Measurements from ENCODE around the gene CDCP2.

Gene CDCP2

DNA sequence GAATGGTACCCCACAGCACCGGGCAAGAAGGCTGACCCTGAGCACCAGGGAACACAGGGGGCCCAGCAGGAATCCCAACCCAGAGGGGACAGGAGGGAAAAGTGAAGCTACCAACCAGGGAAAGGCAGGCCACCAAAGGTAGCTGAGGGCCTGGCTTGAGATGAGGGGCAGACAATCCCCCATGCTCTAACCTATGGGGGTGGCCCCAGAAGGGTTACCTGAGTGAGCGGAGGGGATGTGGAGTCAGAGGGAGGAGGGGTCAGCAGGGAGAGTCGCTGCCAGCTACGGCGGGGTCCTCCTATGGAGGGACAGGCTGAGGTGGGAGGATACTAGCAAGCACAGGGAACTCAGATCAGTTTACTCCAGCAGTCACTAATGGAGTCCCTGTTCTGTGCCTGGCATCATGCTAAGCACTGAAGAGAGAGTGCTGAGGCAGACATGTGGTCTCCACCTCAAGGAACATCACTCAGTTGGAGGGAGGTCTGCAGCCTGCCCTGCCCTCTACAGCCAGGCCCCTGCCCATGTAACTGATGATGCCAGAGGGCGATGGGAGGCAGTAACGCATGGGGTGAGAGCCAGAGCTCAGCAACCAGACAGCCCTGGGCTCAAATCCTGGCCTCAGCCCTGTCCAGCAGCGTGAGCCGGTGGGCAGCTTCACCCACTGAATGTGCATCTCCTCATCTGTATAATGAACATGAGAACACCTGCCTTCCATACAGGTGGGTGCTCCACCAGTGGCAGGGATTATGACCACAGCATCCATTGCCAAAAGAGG, 25.7 kb upstream of the CDCP2 start:
- Histone ChIP-seq H2AFZ (ENCODE audit: low read length, unreplicated experiment) (no peak overlapping the region), H3K4me3 (ENCODE audit: low read depth, low read length) (no peak overlapping the region), H3K79me2 (ENCODE audit: control insufficient read depth, insufficient read depth, low read length, unreplicated experiment) (no peaks in the 10 kb centered on the region), H3K36me3 (ENCODE audit: insufficient read depth, low read length) (no peaks in the 10 kb centered on the region), H3K4me1 (ENCODE audit: control insufficient read depth, insufficient read depth, low read length, unreplicated experiment) (no peaks in the 10 kb centered on the region), H3K27me3 (ENCODE audit: insufficient read depth, low read length) (no peaks in the 10 kb centered on the region), H3K27ac (ENCODE audit: low read depth, low read length) (no peak overlapping the region)

DNA sequence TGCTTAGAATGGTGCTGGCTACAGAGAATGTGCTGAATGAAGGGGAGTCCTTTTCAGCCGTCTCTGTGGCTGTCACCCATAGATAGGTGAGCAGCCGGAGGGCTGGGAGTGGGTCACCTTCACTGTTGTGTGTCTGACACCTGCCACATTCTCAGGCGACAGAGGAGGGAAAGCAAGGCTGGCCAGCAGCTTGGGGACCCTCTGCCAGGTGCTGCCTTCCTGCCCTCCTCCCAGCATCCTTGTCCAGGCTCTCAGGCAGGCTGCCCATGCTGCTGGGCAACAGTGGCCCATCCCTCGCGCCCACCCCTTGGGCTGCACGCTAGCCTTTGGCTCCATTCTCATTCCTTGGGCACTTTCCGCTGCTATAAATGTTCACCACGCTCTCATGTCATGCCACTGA, 24.9 kb upstream of the CDCP2 start:
- Histone ChIP-seq H3K79me2 (ENCODE audit: control insufficient read depth, insufficient read depth, low read length, unreplicated experiment) (no peaks in the 10 kb centered on the region), H3K4me1 (ENCODE audit: control insufficient read depth, insufficient read depth, low read length, unreplicated experiment) (no peaks in the 10 kb centered on the region), H2AFZ (ENCODE audit: low read length, unreplicated experiment) (no peak overlapping the region), H3K27ac (ENCODE audit: low read depth, low read length) (no peak overlapping the region), H3K36me3 (ENCODE audit: insufficient read depth, low read length) (no peaks in the 10 kb centered on the region), H3K4me3 (ENCODE audit: low read depth, low read length) (no peak overlapping the region), H3K27me3 (ENCODE audit: insufficient read depth, low read length) (no peaks in the 10 kb centered on the region)

DNA sequence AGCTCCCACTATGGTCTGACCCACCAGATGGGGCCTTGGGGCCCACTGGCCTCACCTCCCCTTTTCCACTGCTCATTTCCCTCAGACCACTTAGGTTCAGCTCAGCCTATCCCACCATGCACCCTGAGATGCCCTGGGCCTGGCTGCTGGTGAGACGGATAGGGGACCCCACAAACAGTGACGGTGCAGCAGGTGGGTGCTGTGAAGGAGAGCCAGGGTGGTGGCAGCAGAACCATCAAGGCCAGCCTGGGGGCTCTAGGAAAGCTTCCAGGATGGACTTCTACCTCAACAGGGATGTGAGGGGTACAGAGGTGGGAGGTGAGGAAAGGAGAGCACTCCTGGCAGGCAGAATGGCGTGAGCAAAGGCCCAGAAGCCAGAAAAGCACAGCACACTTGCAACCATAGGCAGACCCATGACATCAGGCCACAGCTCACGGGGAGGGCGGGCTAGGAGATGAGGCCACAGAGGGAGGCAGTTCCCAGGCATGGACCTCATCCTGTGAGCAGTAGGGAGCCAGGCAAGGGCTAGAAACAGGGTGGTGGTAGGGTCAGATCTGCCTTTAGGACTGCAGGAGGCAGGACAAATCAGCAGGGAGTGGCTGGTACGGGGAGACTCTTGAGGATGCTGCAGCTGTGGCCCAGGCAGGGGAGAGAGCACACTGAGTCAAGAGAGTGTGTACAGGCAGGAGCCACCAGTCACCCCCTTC, 24.0 kb upstream of the CDCP2 start:
- H3K27ac ChIP-seq (ENCODE audit: low read depth, low read length), result no peak overlapping the region
- no peaks in the 10 kb centered on the region for H3K27me3 ChIP-seq (ENCODE audit: insufficient read depth, low read length)
- H3K4me1 ChIP-seq (ENCODE audit: control insufficient read depth, insufficient read depth, low read length, unreplicated experiment), result no peaks in the 10 kb centered on the region
- no peaks in the 10 kb centered on the region for H3K79me2 ChIP-seq (ENCODE audit: control insufficient read depth, insufficient read depth, low read length, unreplicated experiment)
- H2AFZ ChIP-seq (ENCODE audit: low read length, unreplicated experiment), result no peak overlapping the region
- H3K36me3 ChIP-seq (ENCODE audit: insufficient read depth, low read length), result no peaks in the 10 kb centered on the region
- H3K4me3 ChIP-seq (ENCODE audit: low read depth, low read length), result no peak overlapping the region

DNA sequence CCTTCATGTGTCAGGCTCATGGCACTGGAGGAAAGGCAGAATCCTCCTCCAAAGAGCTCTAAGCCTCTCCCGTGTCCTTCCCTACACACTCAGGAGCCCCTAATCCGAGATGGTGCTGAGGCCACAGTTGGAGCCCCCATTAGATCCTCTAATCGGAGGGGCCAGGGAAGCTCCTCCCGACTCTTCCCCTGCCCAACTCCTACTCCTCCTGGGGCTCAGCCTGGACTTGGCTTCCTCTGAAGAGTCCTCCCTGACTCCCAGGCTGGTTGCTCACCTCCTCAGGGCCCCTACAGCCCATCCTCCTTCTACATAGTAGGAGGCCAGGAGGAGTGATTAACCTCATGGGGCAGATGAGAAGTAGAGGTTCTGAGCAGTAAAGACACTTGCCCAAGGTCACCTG, 21.3 kb upstream of the CDCP2 start:
- no peaks in the 10 kb centered on the region for H3K36me3 ChIP-seq (ENCODE audit: insufficient read depth, low read length)
- no peak overlapping the region for H2AFZ ChIP-seq (ENCODE audit: low read length, unreplicated experiment)
- H3K27ac ChIP-seq (ENCODE audit: low read depth, low read length), result no peak overlapping the region

DNA sequence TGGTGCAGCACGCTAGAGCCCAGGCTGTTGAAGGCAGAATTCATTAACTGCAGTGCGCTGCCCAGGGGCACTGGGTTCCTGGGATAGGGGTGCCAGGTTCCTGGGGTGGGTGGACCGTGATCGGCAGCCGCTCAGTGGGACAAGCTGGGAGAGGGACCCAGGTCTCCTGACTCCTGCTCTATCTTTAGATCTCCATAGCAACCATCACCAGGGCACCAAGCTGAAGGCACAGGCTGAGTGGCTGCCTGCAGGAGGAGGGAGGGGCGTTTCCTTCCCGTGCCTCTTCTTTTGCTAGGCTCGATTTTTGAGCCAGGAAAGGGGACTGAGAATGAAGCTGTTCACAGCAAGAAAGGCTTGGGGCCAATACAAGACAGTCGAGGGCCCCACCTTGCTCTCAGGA, 20.9 kb upstream of the CDCP2 start:
- H3K27ac ChIP-seq (ENCODE audit: low read depth, low read length), result no peak overlapping the region
- H2AFZ ChIP-seq (ENCODE audit: low read length, unreplicated experiment), result no peak overlapping the region

More for the DNA sequence above, 21.3 kb upstream of the CDCP2 start:
- no peak overlapping the region for H3K4me3 ChIP-seq (ENCODE audit: low read depth, low read length)
- H3K4me1 ChIP-seq (ENCODE audit: control insufficient read depth, insufficient read depth, low read length, unreplicated experiment), result no peaks in the 10 kb centered on the region
- no peaks in the 10 kb centered on the region for H3K79me2 ChIP-seq (ENCODE audit: control insufficient read depth, insufficient read depth, low read length, unreplicated experiment)
- no peaks in the 10 kb centered on the region for H3K27me3 ChIP-seq (ENCODE audit: insufficient read depth, low read length)

DNA sequence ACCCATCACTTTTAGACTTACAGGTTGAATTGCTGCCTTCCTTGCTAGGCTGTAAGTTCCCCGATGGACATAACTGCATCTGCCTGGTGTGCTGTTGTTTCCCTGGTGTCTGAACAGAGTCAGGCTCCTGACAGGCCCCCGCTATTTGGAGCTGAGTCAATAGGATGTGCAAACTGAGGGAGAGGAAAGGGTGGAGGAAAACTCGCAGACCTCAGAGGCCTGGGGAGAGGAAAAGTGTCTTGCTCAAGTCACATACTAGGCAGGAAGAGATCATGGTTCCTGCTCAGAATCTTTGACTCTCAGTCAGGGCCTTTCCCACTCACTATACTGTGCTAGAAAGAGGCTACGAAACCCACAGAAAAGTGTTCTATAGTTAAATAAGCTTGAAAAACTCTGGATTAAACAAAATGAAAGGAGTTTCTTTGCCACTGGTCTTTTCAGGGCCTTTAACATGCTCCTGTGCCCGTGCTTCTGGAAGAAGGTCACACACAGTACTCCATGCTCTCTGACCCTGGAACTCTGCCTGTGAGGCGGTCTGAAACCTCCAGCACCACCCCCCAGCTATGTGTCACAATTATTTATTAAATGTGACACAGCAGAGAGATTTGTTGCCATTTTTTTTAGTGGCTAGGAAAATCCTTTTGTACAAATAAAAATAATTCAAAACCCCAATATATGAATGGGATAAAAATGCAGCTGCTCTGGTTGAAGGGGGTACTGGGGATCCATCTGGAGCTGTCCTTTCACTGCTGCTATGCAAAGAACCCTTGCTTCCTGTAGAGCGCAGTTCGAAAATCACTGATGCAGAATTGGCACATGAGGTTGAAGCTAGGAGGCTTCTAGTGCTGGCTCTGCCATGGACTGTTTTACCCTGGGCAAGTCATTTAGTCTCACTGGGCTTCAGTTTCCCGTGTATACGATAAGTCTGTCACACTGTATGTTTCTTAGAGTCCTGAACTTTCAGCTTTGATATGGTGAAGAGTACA, 20.1 kb upstream of the CDCP2 start:
- no peak overlapping the region for H3K27ac ChIP-seq (ENCODE audit: low read depth, low read length)

More for the DNA sequence above, 20.9 kb upstream of the CDCP2 start:
- Histone ChIP-seq H3K79me2 (ENCODE audit: control insufficient read depth, insufficient read depth, low read length, unreplicated experiment) (no peaks in the 10 kb centered on the region), H3K4me1 (ENCODE audit: control insufficient read depth, insufficient read depth, low read length, unreplicated experiment) (no peaks in the 10 kb centered on the region), H3K27me3 (ENCODE audit: insufficient read depth, low read length) (no peaks in the 10 kb centered on the region), H3K4me3 (ENCODE audit: low read depth, low read length) (no peak overlapping the region), H3K36me3 (ENCODE audit: insufficient read depth, low read length) (no peaks in the 10 kb centered on the region)

DNA sequence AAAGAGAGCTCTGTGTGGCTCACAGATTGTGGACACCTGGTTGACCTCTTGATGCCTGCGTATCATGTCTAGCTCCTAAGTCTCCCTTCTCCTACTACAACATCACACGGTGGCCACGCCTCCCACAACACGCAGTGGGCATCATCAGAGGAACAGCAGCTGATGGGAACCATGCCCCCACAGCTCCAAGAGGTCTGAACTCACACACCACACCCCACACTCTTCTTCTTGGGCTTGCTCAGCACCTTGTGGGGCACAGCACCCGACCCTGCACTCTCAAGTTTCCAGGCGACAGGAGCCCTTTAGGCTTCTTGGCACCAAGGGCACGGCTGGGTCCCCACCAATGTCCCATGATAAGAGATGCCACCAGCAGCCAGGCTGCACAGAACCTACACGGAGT, 18.8 kb upstream of the CDCP2 start:
- no peaks in the 10 kb centered on the region for H3K79me2 ChIP-seq (ENCODE audit: control insufficient read depth, insufficient read depth, low read length, unreplicated experiment)
- no peak overlapping the region for H3K27ac ChIP-seq (ENCODE audit: low read depth, low read length)
- H3K27me3 ChIP-seq (ENCODE audit: insufficient read depth, low read length), result no peaks in the 10 kb centered on the region
- H3K4me1 ChIP-seq (ENCODE audit: control insufficient read depth, insufficient read depth, low read length, unreplicated experiment), result peaks cover 10% of the 10 kb centered on the region
- H3K36me3 ChIP-seq (ENCODE audit: insufficient read depth, low read length), result no peaks in the 10 kb centered on the region
- H3K4me3 ChIP-seq (ENCODE audit: low read depth, low read length), result no peak overlapping the region
- H2AFZ ChIP-seq (ENCODE audit: low read length, unreplicated experiment), result no peak overlapping the region

More for the DNA sequence above, 20.1 kb upstream of the CDCP2 start:
- H3K36me3 ChIP-seq (ENCODE audit: insufficient read depth, low read length), result no peaks in the 10 kb centered on the region
- H3K4me1 ChIP-seq (ENCODE audit: control insufficient read depth, insufficient read depth, low read length, unreplicated experiment), result peaks cover 1% of the 10 kb centered on the region
- no peak overlapping the region for H2AFZ ChIP-seq (ENCODE audit: low read length, unreplicated experiment)
- no peaks in the 10 kb centered on the region for H3K27me3 ChIP-seq (ENCODE audit: insufficient read depth, low read length)
- H3K4me3 ChIP-seq (ENCODE audit: low read depth, low read length), result no peak overlapping the region
- no peaks in the 10 kb centered on the region for H3K79me2 ChIP-seq (ENCODE audit: control insufficient read depth, insufficient read depth, low read length, unreplicated experiment)

DNA sequence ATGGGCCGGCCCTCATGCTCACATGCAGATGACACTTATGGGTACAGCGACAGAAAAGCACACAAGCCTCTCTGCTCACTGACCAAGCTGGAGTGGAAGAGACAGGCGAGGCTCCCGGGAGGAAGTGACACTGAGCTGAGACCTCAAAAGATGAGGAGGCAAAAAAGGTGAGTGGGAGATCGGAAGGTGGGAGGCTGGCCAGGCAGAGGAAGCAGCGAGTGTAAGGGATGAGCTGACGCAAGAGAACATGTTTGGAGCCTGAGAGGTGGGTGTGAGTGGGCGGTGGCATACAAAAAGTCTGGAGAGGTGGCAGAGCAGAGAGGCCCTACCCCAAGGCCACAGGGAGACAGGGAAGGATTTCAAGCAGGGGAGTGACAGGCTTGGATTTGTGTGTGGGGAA, 18.2 kb upstream of the CDCP2 start:
- no peaks in the 10 kb centered on the region for H3K79me2 ChIP-seq (ENCODE audit: control insufficient read depth, insufficient read depth, low read length, unreplicated experiment)
- no peaks in the 10 kb centered on the region for H3K27me3 ChIP-seq (ENCODE audit: insufficient read depth, low read length)

DNA sequence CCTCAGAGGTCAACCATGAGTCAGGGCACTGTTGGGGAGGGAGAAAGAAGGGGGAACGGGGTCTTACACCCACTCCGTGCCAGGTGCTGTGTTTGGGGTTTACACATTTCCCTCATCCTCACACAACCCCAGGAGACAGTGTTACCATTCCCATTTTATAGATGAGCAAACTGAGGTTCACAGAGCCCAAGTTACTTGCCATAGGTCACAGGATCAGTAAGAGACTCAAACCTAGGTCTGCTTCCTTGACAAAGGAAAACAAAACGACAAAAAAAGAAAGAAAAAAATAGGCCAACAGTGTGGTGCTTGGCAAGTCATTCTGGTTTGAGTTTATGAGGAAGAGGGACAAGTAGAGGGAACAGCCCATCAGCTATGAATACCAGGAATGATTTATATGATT, 16.3 kb upstream of the CDCP2 start:
- Histone ChIP-seq H2AFZ (ENCODE audit: low read length, unreplicated experiment) (no peak overlapping the region), H3K27me3 (ENCODE audit: insufficient read depth, low read length) (no peaks in the 10 kb centered on the region), H3K79me2 (ENCODE audit: control insufficient read depth, insufficient read depth, low read length, unreplicated experiment) (no peaks in the 10 kb centered on the region), H3K36me3 (ENCODE audit: insufficient read depth, low read length) (no peaks in the 10 kb centered on the region), H3K4me1 (ENCODE audit: control insufficient read depth, insufficient read depth, low read length, unreplicated experiment) (peaks cover 10% of the 10 kb centered on the region), H3K27ac (ENCODE audit: low read depth, low read length) (no peak overlapping the region), H3K4me3 (ENCODE audit: low read depth, low read length) (no peak overlapping the region)

More for the DNA sequence above, 18.2 kb upstream of the CDCP2 start:
- H3K4me3 ChIP-seq (ENCODE audit: low read depth, low read length), result no peak overlapping the region
- H3K4me1 ChIP-seq (ENCODE audit: control insufficient read depth, insufficient read depth, low read length, unreplicated experiment), result peaks cover 10% of the 10 kb centered on the region
- H2AFZ ChIP-seq (ENCODE audit: low read length, unreplicated experiment), result no peak overlapping the region
- H3K27ac ChIP-seq (ENCODE audit: low read depth, low read length), result no peak overlapping the region
- no peaks in the 10 kb centered on the region for H3K36me3 ChIP-seq (ENCODE audit: insufficient read depth, low read length)

DNA sequence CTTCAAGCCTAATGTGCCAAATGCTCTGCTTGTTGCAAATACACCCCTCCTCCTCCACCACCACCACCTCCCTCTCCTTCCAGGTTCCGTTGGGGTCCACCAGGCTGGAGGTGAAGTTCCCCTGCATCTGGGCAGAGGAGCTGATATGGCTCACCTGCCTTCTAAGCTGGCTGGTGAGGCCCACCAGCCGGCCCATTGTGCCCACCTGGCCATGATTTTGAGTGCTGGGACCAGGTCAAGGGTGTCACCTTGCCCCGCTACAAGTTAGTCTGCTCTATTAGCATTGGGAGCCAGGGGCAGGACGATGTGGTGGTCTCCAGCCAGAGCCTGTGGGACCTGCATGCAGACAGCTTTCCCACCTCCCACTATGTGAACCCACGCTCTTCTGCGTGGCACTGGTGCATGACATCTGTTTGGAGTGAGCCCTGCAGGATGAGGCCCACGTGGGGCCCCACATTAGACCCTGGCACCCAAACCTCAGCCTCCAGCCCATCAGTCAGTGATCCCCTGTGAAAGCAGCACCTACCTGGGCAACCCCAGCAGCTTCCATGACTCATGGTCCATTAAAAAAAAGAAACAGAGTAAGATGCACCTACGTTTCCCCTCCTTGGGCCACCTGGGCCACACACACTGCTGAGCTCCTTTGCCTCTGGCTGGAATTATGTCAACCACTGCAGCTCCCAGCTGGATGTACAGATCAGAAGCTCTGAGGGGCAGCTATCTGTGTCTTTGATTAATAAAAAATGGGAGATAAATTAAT, 15.6 kb upstream of the CDCP2 start:
- H3K36me3 ChIP-seq (ENCODE audit: insufficient read depth, low read length), result no peaks in the 10 kb centered on the region
- peaks cover 10% of the 10 kb centered on the region for H3K4me1 ChIP-seq (ENCODE audit: control insufficient read depth, insufficient read depth, low read length, unreplicated experiment)
- no peaks in the 10 kb centered on the region for H3K79me2 ChIP-seq (ENCODE audit: control insufficient read depth, insufficient read depth, low read length, unreplicated experiment)
- H3K4me3 ChIP-seq (ENCODE audit: low read depth, low read length), result no peak overlapping the region
- H2AFZ ChIP-seq (ENCODE audit: low read length, unreplicated experiment), result no peak overlapping the region
- no peak overlapping the region for H3K27ac ChIP-seq (ENCODE audit: low read depth, low read length)
- no peaks in the 10 kb centered on the region for H3K27me3 ChIP-seq (ENCODE audit: insufficient read depth, low read length)
